ENCODE results near the gene DAO. TPM values are rescaled to one million over a fixed set of nuclear protein-coding genes. Genes with fewer than 3 reads are reported as not detected.
A peak's percentile ranks its signal among the peaks of the same experiment; 100 is the strongest.

DAO gene
- total and polyA plus RNA-seq, 8 donors = not detected

DNA sequence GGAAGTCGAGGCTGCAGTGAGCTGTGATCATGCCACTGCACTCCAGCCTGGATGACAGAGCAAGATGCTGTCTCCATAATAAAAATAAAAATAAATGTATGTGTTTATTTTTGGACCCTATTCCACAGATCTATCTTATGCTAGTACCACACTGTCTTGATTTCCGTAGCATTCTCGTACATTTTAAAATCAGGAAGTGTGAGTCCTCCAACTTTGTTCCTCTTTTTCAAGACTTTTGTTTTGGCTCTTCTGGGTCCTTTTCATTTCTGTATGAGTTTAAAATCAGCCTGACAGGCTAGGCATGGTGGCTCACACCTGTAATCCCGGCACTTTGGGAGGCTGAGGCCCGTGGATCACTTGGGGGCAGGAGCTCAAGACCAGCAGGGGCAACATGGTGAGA, 25.8 kb downstream of the DAO start:
- Histone ChIP-seq H3K27ac (peak overlapping the region; percentile 1 to 26), H3K36me3 (no peaks in the 10 kb centered on the region), H3K4me1 (peaks cover 0 to 27% of the 10 kb centered on the region in 2 donors), H3K27me3 (no peaks in the 10 kb centered on the region), H3K4me3 (no peak overlapping the region), H3K9me3 (no peaks in the 10 kb centered on the region)
- intact Hi-C loops (cut with DNase I) = no loop called here
- peak; percentile 43 for ATAC-seq
- no peak for DNase-seq
- TF ChIP-seq, protein P1, sequence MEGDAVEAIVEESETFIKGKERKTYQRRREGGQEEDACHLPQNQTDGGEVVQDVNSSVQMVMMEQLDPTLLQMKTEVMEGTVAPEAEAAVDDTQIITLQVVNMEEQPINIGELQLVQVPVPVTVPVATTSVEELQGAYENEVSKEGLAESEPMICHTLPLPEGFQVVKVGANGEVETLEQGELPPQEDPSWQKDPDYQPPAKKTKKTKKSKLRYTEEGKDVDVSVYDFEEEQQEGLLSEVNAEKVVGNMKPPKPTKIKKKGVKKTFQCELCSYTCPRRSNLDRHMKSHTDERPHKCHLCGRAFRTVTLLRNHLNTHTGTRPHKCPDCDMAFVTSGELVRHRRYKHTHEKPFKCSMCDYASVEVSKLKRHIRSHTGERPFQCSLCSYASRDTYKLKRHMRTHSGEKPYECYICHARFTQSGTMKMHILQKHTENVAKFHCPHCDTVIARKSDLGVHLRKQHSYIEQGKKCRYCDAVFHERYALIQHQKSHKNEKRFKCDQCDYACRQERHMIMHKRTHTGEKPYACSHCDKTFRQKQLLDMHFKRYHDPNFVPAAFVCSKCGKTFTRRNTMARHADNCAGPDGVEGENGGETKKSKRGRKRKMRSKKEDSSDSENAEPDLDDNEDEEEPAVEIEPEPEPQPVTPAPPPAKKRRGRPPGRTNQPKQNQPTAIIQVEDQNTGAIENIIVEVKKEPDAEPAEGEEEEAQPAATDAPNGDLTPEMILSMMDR (IDR thresholded peaks at IDR 0.05) = no peak

DNA sequence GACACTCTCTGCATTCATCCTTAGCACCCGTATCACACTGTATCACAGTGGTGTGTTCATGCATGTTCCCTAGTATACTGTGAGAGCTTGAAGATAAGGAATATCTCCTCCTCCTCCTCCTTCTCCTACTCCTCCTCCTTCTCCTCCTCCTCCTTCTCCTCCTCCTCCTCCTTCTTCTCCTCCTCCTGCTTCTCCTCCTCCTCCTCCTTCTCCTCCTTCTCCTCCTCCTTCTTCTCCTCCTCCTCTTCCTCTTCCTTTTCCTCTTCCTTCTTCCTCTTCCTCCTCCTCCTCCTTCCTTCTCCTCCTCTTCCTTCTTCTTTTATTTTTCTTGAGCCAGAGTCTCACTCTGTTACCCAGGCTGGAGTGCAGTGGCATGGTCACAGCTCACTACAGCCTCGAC, 27.1 kb downstream of the DAO start:
- no peaks in the 10 kb centered on the region for H3K36me3 ChIP-seq
- no peak overlapping the region for H3K4me3 ChIP-seq
- no peak overlapping the region for H3K27ac ChIP-seq
- peaks cover 0 to 27% of the 10 kb centered on the region in 2 donors for H3K4me1 ChIP-seq
- no peak for DNase-seq
- no peaks in the 10 kb centered on the region for H3K27me3 ChIP-seq
- TF ChIP-seq, protein P1 (IDR thresholded peaks at IDR 0.05) = no peak
- intact Hi-C loops (cut with DNase I) = no loop called here
- no peak for ATAC-seq
- H3K9me3 ChIP-seq = no peaks in the 10 kb centered on the region

DNA sequence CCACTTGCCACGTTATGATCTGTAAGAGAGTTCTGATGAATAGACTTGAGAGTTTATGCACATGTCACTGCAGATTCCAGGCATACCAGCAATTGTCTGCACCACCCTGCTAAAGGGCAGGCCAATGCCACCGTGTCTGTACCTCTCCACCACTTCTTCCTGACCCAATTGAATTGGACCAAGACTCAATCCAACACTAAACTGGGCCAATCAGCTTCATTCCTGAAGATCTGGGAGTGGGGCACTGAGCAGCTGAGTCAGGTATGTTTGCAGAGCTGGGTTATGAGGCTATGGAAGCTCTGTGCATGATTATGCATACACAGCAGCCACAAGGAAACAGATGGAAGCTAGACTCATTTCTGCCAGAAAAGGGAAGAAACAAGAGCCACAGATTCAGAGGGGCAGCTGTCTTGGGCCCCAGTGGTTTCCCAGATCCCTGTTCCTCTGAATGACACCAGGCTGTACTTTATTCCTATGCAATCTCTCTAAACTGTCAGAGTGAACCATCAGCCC, 28.0 kb downstream of the DAO start:
- no peak overlapping the region for H3K27ac ChIP-seq
- no peak overlapping the region for H3K4me3 ChIP-seq
- ATAC-seq (peak; percentile 67), DNase-seq (peak in 2 of 4 donors; percentile 34 to 66)
- H3K36me3 ChIP-seq = no peaks in the 10 kb centered on the region
- no peaks in the 10 kb centered on the region for H3K9me3 ChIP-seq
- intact Hi-C loops (cut with DNase I) = no loop called here
- peaks cover 0 to 27% of the 10 kb centered on the region in 2 donors for H3K4me1 ChIP-seq
- no peaks in the 10 kb centered on the region for H3K27me3 ChIP-seq
- TF ChIP-seq, protein P1 (IDR thresholded peaks at IDR 0.05) = no peak

DNA sequence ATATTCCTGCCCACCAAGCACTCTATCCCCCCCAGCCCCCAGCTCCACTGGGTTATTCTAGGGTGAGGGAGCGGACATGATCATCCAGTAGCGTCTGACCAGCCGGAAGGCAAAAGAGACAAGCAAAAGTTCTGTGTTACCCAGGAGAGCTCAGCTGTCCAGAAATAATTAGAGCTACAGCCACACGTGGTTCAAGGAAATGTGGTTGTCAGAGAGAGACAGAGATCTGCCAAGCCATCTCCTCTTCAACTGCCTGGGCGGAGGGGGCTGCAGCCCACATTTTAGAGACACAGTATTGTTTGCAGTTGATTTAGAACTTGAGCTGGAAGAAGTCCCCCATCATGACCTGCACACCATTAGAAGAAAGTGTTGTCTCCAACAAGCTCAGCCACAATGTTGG, 30.4 kb downstream of the DAO start:
- intact Hi-C loops (cut with DNase I) = no loop called here
- no peak overlapping the region for H3K27ac ChIP-seq
- ATAC-seq (no peak), DNase-seq (no peak)
- no peaks in the 10 kb centered on the region for H3K36me3 ChIP-seq
- TF ChIP-seq, protein P1 (IDR thresholded peaks at IDR 0.05) = no peak
- no peaks in the 10 kb centered on the region for H3K9me3 ChIP-seq
- peaks cover 0 to 15% of the 10 kb centered on the region in 2 donors for H3K4me1 ChIP-seq
- no peaks in the 10 kb centered on the region for H3K27me3 ChIP-seq
- no peak overlapping the region for H3K4me3 ChIP-seq

DNA sequence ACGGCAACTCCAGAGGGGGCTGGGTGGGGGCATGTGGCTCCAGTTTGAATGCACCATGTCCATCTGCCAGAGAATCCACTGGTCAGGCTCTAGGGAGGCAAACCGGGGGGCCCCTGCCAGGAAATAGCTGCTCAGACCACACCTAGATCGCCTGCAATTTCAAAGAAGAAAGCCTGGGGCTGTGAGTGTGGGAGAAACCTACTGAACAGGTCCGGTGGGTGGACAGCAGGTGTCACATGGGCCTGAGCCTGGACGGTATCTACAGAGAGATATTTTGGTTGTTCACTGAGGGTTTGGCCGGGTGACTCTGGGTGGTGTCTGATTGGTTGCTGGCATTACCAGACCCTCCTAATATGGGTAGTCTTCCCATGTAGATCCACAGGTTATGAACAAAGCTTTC, 32.0 kb downstream of the DAO start:
- H3K4me1 ChIP-seq = peaks cover 0 to 8% of the 10 kb centered on the region in 2 donors
- intact Hi-C loops (cut with DNase I) = no loop called here
- no peak for DNase-seq
- H3K27me3 ChIP-seq = no peaks in the 10 kb centered on the region
- no peaks in the 10 kb centered on the region for H3K9me3 ChIP-seq
- ATAC-seq = no peak
- no peak overlapping the region for H3K27ac ChIP-seq
- TF ChIP-seq, protein P1 (IDR thresholded peaks at IDR 0.05) = no peak
- H3K4me3 ChIP-seq = no peak overlapping the region
- no peaks in the 10 kb centered on the region for H3K36me3 ChIP-seq

Measured in left lung (tissue), 10 donors.